ENCODE results near the gene TEAD1. TPM values are rescaled to one million over a fixed set of nuclear protein-coding genes. Genes with fewer than 3 reads are reported as not detected.
A peak's percentile ranks its signal among the peaks of the same experiment; 100 is the strongest.

The TEAD1 gene
- total RNA-seq: under 1 TPM; 0.59 to 0.65 TPM

- Mint-ChIP-seq H3K27me3 (peaks cover 63% of the 10 kb centered on the region), H3K9me3 (ENCODE audit: low read depth) (no peaks in the 10 kb centered on the region), H3K4me3 (peak within 1 kb of the TSS; percentile 70), H3K27ac (no peak within 1 kb of the TSS), H3K36me3 (ENCODE audit: low read depth) (no peaks in the 10 kb centered on the region), H3K4me1 (peaks cover 7% of the 10 kb centered on the region)
- ATAC-seq (peak; percentile 91), DNase-seq (peak; percentile 94)
- CTCF ChIA-PET: interaction anchor here (1.4 kb wide), 1 partner anchor 214 kb away, joined by 4 read pairs; no protein-coding TSS in a partner anchor
- intact Hi-C loops (cut with DNase I, micrococcal nuclease): loop anchor here (1.0 to 10.0 kb wide), 8 partner anchors 44 to 1049 kb away; partner anchors contain the start of genes BMAL1 (in 1 of the 2), BTBD10 (in 1 of the 2), GALNT18 (in 1 of the 2) and MICAL2 (in 1 of the 2)
- POLR2A ChIA-PET: no interaction called here
Measured at GRCh38 chr11:12673924-12674570, at the start of gene TEAD1. Gene TEAD1, plus strand, starts transcription at chr11:12674421.

- peaks cover 15% of the 10 kb centered on the region for H3K9me3 Mint-ChIP-seq (ENCODE audit: low read depth)
- ATAC-seq (no peak), DNase-seq (no peak)
- no peaks in the 10 kb centered on the region for H3K36me3 Mint-ChIP-seq (ENCODE audit: low read depth)
- H3K27me3 Mint-ChIP-seq: peaks cover 7% of the 10 kb centered on the region
- ChIA-PET POLR2A (no interaction called here), CTCF (interaction anchor here (1.3 kb wide), 1 partner anchor 13 kb away, joined by 3 read pairs; no protein-coding TSS in a partner anchor)
- H3K4me1 Mint-ChIP-seq: no peaks in the 10 kb centered on the region
- H3K4me3 Mint-ChIP-seq: no peak overlapping the region
- no peak overlapping the region for H3K27ac Mint-ChIP-seq
- intact Hi-C loops (cut with DNase I, micrococcal nuclease): no loop called here
Measured at GRCh38 chr11:12624595-12624994, 49.6 kb upstream of the TEAD1 start.

GRCh38 chr11:12625438-12626071 lies 48.7 kb upstream of the TEAD1 start:
- Mint-ChIP-seq H3K27me3 (peaks cover 4% of the 10 kb centered on the region), H3K27ac (no peak overlapping the region), H3K4me3 (no peak overlapping the region), H3K36me3 (ENCODE audit: low read depth) (no peaks in the 10 kb centered on the region), H3K9me3 (ENCODE audit: low read depth) (peaks cover 15% of the 10 kb centered on the region), H3K4me1 (no peaks in the 10 kb centered on the region)
- intact Hi-C loops (cut with DNase I, micrococcal nuclease): no loop called here
- DNase-seq: no peak
- ATAC-seq: no peak
- ChIA-PET CTCF (interaction anchor here (0.8 kb wide), 1 partner anchor 781 kb away, joined by 4 read pairs; no protein-coding TSS in a partner anchor), POLR2A (no interaction called here)

- DNase-seq (no peak), ATAC-seq (no peak)
- Mint-ChIP-seq H3K4me3 (no peak overlapping the region), H3K9me3 (ENCODE audit: low read depth) (peaks cover 15% of the 10 kb centered on the region), H3K4me1 (no peaks in the 10 kb centered on the region), H3K27me3 (peaks cover 4% of the 10 kb centered on the region), H3K36me3 (ENCODE audit: low read depth) (no peaks in the 10 kb centered on the region), H3K27ac (no peak overlapping the region)
- ChIA-PET CTCF (no interaction called here), POLR2A (no interaction called here)
- intact Hi-C loops (cut with DNase I, micrococcal nuclease): no loop called here
Measured at GRCh38 chr11:12626616-12627015, 47.6 kb upstream of the TEAD1 start.

GRCh38 chr11:12628314-12628713 lies 45.9 kb upstream of the TEAD1 start:
- no peak for ATAC-seq
- no peaks in the 10 kb centered on the region for H3K36me3 Mint-ChIP-seq (ENCODE audit: low read depth)
- CTCF ChIA-PET: no interaction called here

GRCh38 chr11:12629601-12630313 lies 44.5 kb upstream of the TEAD1 start:
- Mint-ChIP-seq H3K9me3 (ENCODE audit: low read depth) (no peaks in the 10 kb centered on the region), H3K4me1 (no peaks in the 10 kb centered on the region), H3K36me3 (ENCODE audit: low read depth) (no peaks in the 10 kb centered on the region), H3K27me3 (peaks cover 4% of the 10 kb centered on the region), H3K4me3 (no peak overlapping the region), H3K27ac (no peak overlapping the region)
- ChIA-PET POLR2A (no interaction called here), CTCF (interaction anchor here (1.0 kb wide), 1 partner anchor 30 kb away, joined by 4 read pairs; no protein-coding TSS in a partner anchor)
- DNase-seq: no peak
- intact Hi-C loops (cut with DNase I, micrococcal nuclease): no loop called here
- no peak for ATAC-seq

More at GRCh38 chr11:12628314-12628713, 45.9 kb upstream of the TEAD1 start:
- peaks cover 10% of the 10 kb centered on the region for H3K9me3 Mint-ChIP-seq (ENCODE audit: low read depth)
- DNase-seq: no peak
- POLR2A ChIA-PET: no interaction called here
- no peak overlapping the region for H3K4me3 Mint-ChIP-seq
- intact Hi-C loops (cut with DNase I, micrococcal nuclease): no loop called here
- peaks cover 4% of the 10 kb centered on the region for H3K27me3 Mint-ChIP-seq
- H3K4me1 Mint-ChIP-seq: no peaks in the 10 kb centered on the region
- no peak overlapping the region for H3K27ac Mint-ChIP-seq

- Mint-ChIP-seq H3K36me3 (ENCODE audit: low read depth) (no peaks in the 10 kb centered on the region), H3K27ac (no peak overlapping the region), H3K27me3 (peaks cover 2% of the 10 kb centered on the region), H3K4me3 (no peak overlapping the region), H3K9me3 (ENCODE audit: low read depth) (no peaks in the 10 kb centered on the region), H3K4me1 (no peaks in the 10 kb centered on the region)
- DNase-seq (no peak), ATAC-seq (no peak)
- intact Hi-C loops (cut with DNase I, micrococcal nuclease): no loop called here
- ChIA-PET POLR2A (no interaction called here), CTCF (no interaction called here)
Measured at GRCh38 chr11:12631651-12632050, 42.6 kb upstream of the TEAD1 start.

GRCh38 chr11:12634329-12634728 lies 39.9 kb upstream of the TEAD1 start:
- intact Hi-C loops (cut with DNase I, micrococcal nuclease): no loop called here
- Mint-ChIP-seq H3K27me3 (peaks cover 8% of the 10 kb centered on the region), H3K27ac (no peak overlapping the region), H3K4me3 (no peak overlapping the region), H3K36me3 (ENCODE audit: low read depth) (no peaks in the 10 kb centered on the region), H3K9me3 (ENCODE audit: low read depth) (no peaks in the 10 kb centered on the region), H3K4me1 (no peaks in the 10 kb centered on the region)
- CTCF ChIA-PET: no interaction called here
- DNase-seq (no peak), ATAC-seq (no peak)
- POLR2A ChIA-PET: no interaction called here

GRCh38 chr11:12636871-12637410 lies 37.3 kb upstream of the TEAD1 start:
- POLR2A ChIA-PET: no interaction called here
- H3K9me3 Mint-ChIP-seq (ENCODE audit: low read depth): no peaks in the 10 kb centered on the region
- DNase-seq (no peak), ATAC-seq (no peak)
- no peak overlapping the region for H3K27ac Mint-ChIP-seq
- H3K27me3 Mint-ChIP-seq: peaks cover 9% of the 10 kb centered on the region
- intact Hi-C loops (cut with DNase I, micrococcal nuclease): no loop called here
- no peaks in the 10 kb centered on the region for H3K4me1 Mint-ChIP-seq
- CTCF ChIA-PET: interaction anchor here (0.8 to 1.2 kb wide), 2 partner anchors 38 to 219 kb away, joined by 3 to 4 read pairs; no protein-coding TSS in a partner anchor
- H3K4me3 Mint-ChIP-seq: no peak overlapping the region
- no peaks in the 10 kb centered on the region for H3K36me3 Mint-ChIP-seq (ENCODE audit: low read depth)

GRCh38 chr11:12639388-12639787 lies 34.8 kb upstream of the TEAD1 start:
- H3K27ac Mint-ChIP-seq: no peak overlapping the region
- intact Hi-C loops (cut with DNase I, micrococcal nuclease): no loop called here
- ChIA-PET POLR2A (no interaction called here), CTCF (no interaction called here)
- peaks cover 11% of the 10 kb centered on the region for H3K27me3 Mint-ChIP-seq
- H3K4me3 Mint-ChIP-seq: no peak overlapping the region
- no peaks in the 10 kb centered on the region for H3K4me1 Mint-ChIP-seq
- no peaks in the 10 kb centered on the region for H3K9me3 Mint-ChIP-seq (ENCODE audit: low read depth)
- no peak for ATAC-seq
- H3K36me3 Mint-ChIP-seq (ENCODE audit: low read depth): no peaks in the 10 kb centered on the region
- DNase-seq: no peak

GRCh38 chr11:12640355-12640754 lies 33.9 kb upstream of the TEAD1 start:
- CTCF ChIA-PET: no interaction called here
- no peak for DNase-seq
- H3K9me3 Mint-ChIP-seq (ENCODE audit: low read depth): no peaks in the 10 kb centered on the region
- H3K27me3 Mint-ChIP-seq: peaks cover 14% of the 10 kb centered on the region
- no peak for ATAC-seq
- no peak overlapping the region for H3K4me3 Mint-ChIP-seq
- H3K36me3 Mint-ChIP-seq (ENCODE audit: low read depth): no peaks in the 10 kb centered on the region
- POLR2A ChIA-PET: no interaction called here
- H3K27ac Mint-ChIP-seq: no peak overlapping the region
- intact Hi-C loops (cut with DNase I, micrococcal nuclease): no loop called here
- H3K4me1 Mint-ChIP-seq: no peaks in the 10 kb centered on the region

All from activated CD4-positive, alpha-beta T cell treated with anti-CD3 and anti-CD28 coated beads for 36 hours (primary cell).